ENCODE data around the gene ADAMTS9.

- no peak for TF ChIP-seq GATA2 (IDR thresholded peaks at IDR 0.05; ENCODE audit: low read depth, low read length)
- no peak for TF ChIP-seq GATA3 (IDR thresholded peaks at IDR 0.05; ENCODE audit: low read depth, low read length)
These were observed 194.7 kb downstream of the ADAMTS9 start for GRCh38 chr3:64493149-64493548.

Measured in SH-SY5Y (cell line).